Sigmoid colon (tissue), 7 donors: ENCODE data around the gene HDAC7. TPM values are rescaled to one million over a fixed set of nuclear protein-coding genes. Genes with fewer than 3 reads are reported as not detected.

Source experiments
- DNase-seq: peaks from one replicate; pipeline ENCODE4 v3.0.0-alpha.2; 2019
- H3K27ac ChIP-seq, 4 donors: fragments of 200-600 bp; sonication (generic); one replicate each; pipeline ENCODE4 v1.5.1; 2016 to 2019; ENCODE audit warnings: mild to moderate bottlenecking in 1 of 4
- H3K27me3 ChIP-seq, 3 donors: fragments of 200-600 bp; sonication (generic); one replicate each; pipeline ENCODE4 v1.5.1; 2019; ENCODE audit warnings: mild to moderate bottlenecking in 1 of 3
- H3K36me3 ChIP-seq, 4 donors: fragments of 200-600 bp; sonication (generic); one replicate each; pipeline ENCODE4 v1.5.1; 2016 to 2019
- H3K4me1 ChIP-seq, 4 donors: fragments of 200-600 bp; sonication (generic); one replicate each; pipeline ENCODE4 v1.5.1; 2017 to 2019
- H3K4me3 ChIP-seq, 4 donors: fragments of 200-600 bp; sonication (generic); one replicate each; pipeline ENCODE4 v1.5.1; 2017 to 2019; ENCODE audit warnings: mild to moderate bottlenecking in 2 of 4, moderate library complexity in 1 of 4
- H3K9me3 ChIP-seq, 4 donors: fragments of 200-600 bp in 3 of 4; sonication (generic) in 3 of 4; one replicate each; pipeline versions ENCODE4 v1.5.1 to v1.6.1; 2013 to 2019
- EP300 ChIP-seq, 4 donors: sonication (generic); formaldehyde crosslinking; IDR thresholded peaks; one replicate each; pipeline ENCODE4 v1.6.1; 2017; ENCODE audit warnings: antibody characterized with exemption in 4 of 4
- POLR2A ChIP-seq, 2 donors: fragments of 450-650 bp; IDR thresholded peaks; one replicate each; pipeline ENCODE4 v1.6.1; 2016; ENCODE audit warnings: antibody characterized with exemption in 2 of 2, mild to moderate bottlenecking in 2 of 2, moderate library complexity in 2 of 2
- POLR2AphosphoS5 ChIP-seq, 4 donors: sonication (generic); formaldehyde crosslinking; IDR thresholded peaks; one replicate each; pipeline ENCODE4 v1.6.1; 2017; ENCODE audit warnings: antibody characterized with exemption in 4 of 4
- WGBS, 2 donors: extraction: QIAGEN DNeasy Blood & Tissue Kit; methylation state at CpG; one replicate each; pipeline ENCODE4 v1.1.7; 2013; 5-methylcytosine and 5-hydroxymethylcytosine counted together
- intact Hi-C: fragments of 100-400 bp; cut with DNase I; formaldehyde crosslinking; loops from one replicate; pipeline ENCODE4 v1.15.1; 2023
- polyA plus RNA-seq, 3 donors: library from polyadenylated mRNA; stranded (reverse); fragments of 200-250 nt; gene quantifications; one replicate each; pipeline ENCODE4 v1.2.3, GENCODE V29; 2013
- total RNA-seq, 4 donors: library from RNA; depleted of rRNA; stranded (reverse); fragments of >200 nt; gene quantifications; one replicate each; pipeline ENCODE4 v1.1.0, GENCODE V29; 2016
- TF ChIP-seq, protein P1 (sequence below), 4 experiments: fragments of 450-650 bp in 3 of 4; fragments of 200-600 bp in 1 of 4; IDR thresholded peaks; one replicate each; pipeline ENCODE4 v1.5.1; 2016 to 2019; ENCODE audit warnings: antibody characterized with exemption in 4 of 4, mild to moderate bottlenecking in 3 of 4, moderate library complexity in 2 of 4
- donor health status: healthy with polysubstance abuse.
- donor health status: Bipolar disorder and iron deficiency.
- donor health status: healthy.

Gene HDAC7
- total and polyA plus RNA-seq, 7 donors, result 6.5 to 79.2 (median 45.3) TPM

DNA sequence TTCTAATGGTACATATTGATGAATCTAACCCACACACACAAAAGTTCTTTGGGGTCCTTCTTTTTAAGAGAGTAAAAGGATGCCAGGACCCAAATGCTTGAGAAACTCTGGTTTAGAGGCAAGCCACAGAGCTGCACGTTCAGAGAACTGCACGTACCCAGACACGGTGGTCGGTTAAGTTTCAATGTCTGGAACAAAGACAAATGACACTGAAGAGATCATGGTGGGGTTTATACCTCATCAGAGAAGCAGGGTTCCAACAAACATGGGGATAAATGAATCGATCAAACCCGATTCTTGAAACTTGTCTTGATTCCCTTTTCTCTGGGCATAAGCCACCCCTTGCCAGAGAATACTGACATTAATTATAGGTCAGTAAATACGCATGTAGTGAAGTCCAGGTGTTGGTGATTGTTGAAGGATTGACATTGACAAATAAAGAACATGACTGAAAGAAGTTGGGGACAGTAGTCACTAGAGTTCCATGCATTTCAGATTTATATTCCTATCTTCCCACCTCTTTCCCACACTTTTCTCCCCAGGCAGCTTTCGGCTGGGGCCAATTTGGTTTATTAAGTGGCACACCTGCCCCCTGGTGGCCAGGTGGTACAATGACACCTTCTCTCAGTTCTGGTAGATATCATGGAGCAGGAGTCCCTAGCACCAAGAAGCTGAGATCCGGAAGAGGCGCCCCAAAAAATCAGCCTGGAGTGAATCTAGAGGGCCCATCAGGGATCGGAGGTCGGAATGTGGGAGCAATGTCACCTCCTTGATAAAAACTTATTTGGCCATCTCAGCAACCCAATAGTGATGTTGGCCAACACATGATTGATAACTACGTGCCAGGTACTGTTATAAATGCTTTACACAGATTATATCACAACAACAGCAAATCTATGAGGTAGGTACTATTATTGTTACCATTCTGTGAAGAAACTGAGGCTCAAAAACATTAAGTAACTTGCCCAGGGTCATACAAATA is 17.8 kb upstream of the HDAC7 start:
- no peaks in the 10 kb centered on the region for H3K27me3 ChIP-seq
- peaks cover 0 to 28% (median 19%) of the 10 kb centered on the region in 4 donors for H3K4me1 ChIP-seq
- H3K4me3 ChIP-seq, result no peak overlapping the region
- TF ChIP-seq EP300 (IDR thresholded peaks at IDR 0.05) (no peak), POLR2A (IDR thresholded peaks at IDR 0.05) (no peak), POLR2AphosphoS5 (IDR thresholded peaks at IDR 0.05) (peak in 1 of 4 donors; percentile 33)
- TF ChIP-seq, protein P1, sequence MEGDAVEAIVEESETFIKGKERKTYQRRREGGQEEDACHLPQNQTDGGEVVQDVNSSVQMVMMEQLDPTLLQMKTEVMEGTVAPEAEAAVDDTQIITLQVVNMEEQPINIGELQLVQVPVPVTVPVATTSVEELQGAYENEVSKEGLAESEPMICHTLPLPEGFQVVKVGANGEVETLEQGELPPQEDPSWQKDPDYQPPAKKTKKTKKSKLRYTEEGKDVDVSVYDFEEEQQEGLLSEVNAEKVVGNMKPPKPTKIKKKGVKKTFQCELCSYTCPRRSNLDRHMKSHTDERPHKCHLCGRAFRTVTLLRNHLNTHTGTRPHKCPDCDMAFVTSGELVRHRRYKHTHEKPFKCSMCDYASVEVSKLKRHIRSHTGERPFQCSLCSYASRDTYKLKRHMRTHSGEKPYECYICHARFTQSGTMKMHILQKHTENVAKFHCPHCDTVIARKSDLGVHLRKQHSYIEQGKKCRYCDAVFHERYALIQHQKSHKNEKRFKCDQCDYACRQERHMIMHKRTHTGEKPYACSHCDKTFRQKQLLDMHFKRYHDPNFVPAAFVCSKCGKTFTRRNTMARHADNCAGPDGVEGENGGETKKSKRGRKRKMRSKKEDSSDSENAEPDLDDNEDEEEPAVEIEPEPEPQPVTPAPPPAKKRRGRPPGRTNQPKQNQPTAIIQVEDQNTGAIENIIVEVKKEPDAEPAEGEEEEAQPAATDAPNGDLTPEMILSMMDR (IDR thresholded peaks at IDR 0.05), result peak; percentile 86 to 95 (median 89)
- intact Hi-C loops, result loop anchor here (1.0 to 5.0 kb wide), 6 partner anchors 39 to 185 kb away; no protein-coding TSS in a partner anchor
- peak; percentile 90 for DNase-seq
- H3K27ac ChIP-seq, result peak overlapping the region in 2 of 4 donors; percentile 43 to 49
- 49 to 51% methylated on average over 13 of the region's 13 CpGs for WGBS, 2 donors
- no peaks in the 10 kb centered on the region for H3K36me3 ChIP-seq
- H3K9me3 ChIP-seq, result no peaks in the 10 kb centered on the region

DNA sequence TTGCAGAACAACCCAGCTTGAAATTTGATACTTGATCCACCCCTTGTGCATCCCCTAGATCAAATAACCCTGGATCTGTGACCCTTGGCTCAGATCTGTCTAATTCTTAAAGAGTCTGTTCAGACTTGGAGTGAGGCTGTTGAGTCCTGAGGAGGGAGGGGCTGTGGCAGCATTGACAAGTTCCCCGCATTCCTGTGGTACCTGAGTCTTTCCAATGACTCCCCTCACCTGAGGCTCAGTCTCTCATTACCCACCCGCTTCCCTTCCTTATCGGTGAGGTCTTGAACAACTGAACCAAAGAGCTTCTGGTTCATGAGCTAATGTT is 16.1 kb upstream of the HDAC7 start:
- TF ChIP-seq POLR2A (IDR thresholded peaks at IDR 0.05), result no peak
- no peak for TF ChIP-seq POLR2AphosphoS5 (IDR thresholded peaks at IDR 0.05)
- TF ChIP-seq EP300 (IDR thresholded peaks at IDR 0.05), result no peak
- TF ChIP-seq, protein P1 (IDR thresholded peaks at IDR 0.05), result no peak
- intact Hi-C loops, result loop anchor here (2.0 to 5.0 kb wide), 2 partner anchors 37 to 183 kb away; no protein-coding TSS in a partner anchor

DNA sequence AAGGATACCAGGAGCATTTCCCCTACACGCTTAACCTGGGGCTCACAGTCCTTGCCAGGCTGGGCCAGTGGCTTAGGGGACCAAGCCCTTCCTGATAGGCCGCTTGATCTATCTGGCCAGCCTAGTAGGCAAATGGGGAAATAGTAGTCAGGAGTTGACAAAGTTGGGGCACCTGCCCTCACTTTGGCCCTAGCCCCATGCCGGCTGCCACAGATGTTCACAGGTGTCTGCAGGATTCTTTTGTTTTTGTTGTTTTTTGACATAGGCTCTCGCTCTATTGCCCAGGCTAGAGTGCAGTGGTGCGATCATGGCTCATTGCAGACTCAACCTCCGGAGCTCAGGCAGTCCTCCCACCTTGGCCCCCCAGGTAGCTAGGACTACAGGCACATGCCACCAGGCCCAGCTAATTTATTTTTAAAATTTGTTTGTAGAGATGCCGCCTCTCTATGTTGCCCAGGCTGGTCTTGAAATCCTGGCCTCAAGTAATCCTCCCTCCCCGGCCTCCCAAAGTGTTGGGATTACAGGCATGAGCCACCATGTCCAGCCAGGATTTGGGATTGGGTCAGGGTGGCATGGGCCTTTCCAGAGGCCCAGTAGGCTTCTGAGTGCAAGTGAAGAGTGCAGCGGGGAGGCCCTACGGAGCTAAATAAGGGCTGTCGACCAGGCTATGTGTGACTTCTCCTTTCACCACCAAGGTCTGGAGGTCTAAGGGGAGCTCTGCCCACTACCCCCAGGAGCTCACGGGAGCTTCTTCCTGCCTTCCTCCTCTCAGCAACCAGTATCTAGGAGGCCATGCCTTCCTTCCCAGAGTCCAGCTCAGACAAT is 15.5 kb upstream of the HDAC7 start:
- no peaks in the 10 kb centered on the region for H3K36me3 ChIP-seq
- peaks cover 0 to 16% (median 9%) of the 10 kb centered on the region in 4 donors for H3K4me1 ChIP-seq
- no peak overlapping the region for H3K4me3 ChIP-seq
- DNase-seq, result peak; percentile 46
- no peak for TF ChIP-seq POLR2AphosphoS5 (IDR thresholded peaks at IDR 0.05)
- no peaks in the 10 kb centered on the region for H3K9me3 ChIP-seq
- H3K27me3 ChIP-seq, result no peaks in the 10 kb centered on the region
- intact Hi-C loops, result loop anchor here (5.0 kb wide), 1 partner anchor 183 kb away; no protein-coding TSS in a partner anchor
- WGBS, 2 donors, result 78 to 91% methylated on average over 12 of the region's 12 CpGs
- H3K27ac ChIP-seq, result no peak overlapping the region

More for the DNA sequence above, 16.1 kb upstream of the HDAC7 start:
- H3K4me1 ChIP-seq, result peaks cover 0 to 16% (median 9%) of the 10 kb centered on the region in 4 donors
- H3K4me3 ChIP-seq, result no peak overlapping the region
- 85 to 91% methylated on average over 3 of the region's 3 CpGs for WGBS, 2 donors
- H3K9me3 ChIP-seq, result no peaks in the 10 kb centered on the region
- no peaks in the 10 kb centered on the region for H3K36me3 ChIP-seq
- H3K27ac ChIP-seq, result no peak overlapping the region
- H3K27me3 ChIP-seq, result no peaks in the 10 kb centered on the region
- DNase-seq, result peak; percentile 46

DNA sequence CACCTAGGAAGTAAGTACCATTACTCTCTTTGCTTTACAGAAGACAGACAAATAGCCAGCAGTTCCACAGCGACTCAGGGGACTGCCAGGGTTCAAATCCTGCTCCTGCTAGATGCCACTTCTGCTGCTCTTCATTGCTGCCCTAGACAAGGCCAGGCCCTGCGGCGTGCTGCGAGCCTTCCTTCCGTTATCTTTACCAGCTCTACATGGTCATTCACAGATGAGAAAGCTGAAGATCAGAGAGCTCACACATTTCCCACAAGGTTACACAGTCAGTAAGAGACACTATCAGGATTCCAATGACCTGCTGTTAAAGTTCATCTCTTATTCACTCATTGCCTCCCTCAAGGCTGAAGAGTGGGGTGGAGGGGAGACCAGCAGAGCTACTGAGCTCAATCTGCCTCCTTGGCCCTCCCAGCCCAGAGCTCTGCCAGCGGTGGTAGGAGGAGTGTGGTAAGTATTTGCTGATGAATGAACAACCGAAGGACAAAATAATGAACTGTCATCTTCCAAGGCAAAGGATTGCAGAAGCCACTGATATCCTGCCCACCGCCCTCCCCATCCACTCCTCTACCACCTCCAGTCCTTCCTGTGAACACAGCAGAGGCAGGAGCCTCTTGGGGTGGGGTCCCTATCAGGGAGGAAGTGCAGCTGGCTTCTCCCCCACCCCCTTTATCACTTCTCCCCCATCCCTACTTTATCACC is 14.6 kb upstream of the HDAC7 start:
- Histone ChIP-seq H3K4me3 (no peak overlapping the region), H3K27ac (no peak overlapping the region), H3K27me3 (no peaks in the 10 kb centered on the region), H3K9me3 (no peaks in the 10 kb centered on the region), H3K36me3 (no peaks in the 10 kb centered on the region), H3K4me1 (peaks cover 0 to 21% (median 14%) of the 10 kb centered on the region in 4 donors)
- intact Hi-C loops, result no loop called here
- TF ChIP-seq POLR2AphosphoS5 (IDR thresholded peaks at IDR 0.05) (no peak), EP300 (IDR thresholded peaks at IDR 0.05) (no peak), POLR2A (IDR thresholded peaks at IDR 0.05) (no peak)
- TF ChIP-seq, protein P1 (IDR thresholded peaks at IDR 0.05), result no peak
- no peak for DNase-seq
- WGBS, 2 donors, result 79 to 92% methylated on average over 8 of the region's 8 CpGs
